DOHH2 (cell line): Measurements from ENCODE around the gene FSCN2.

ENCODE experiments used
- EZH2phosphoT487 ChIP-seq: fragments of 200-600 bp; sonication (generic); IDR thresholded peaks from 2 replicates; pipeline ENCODE4 v1.6.1; 2017; ENCODE audit warnings: borderline replicate concordance, mild to moderate bottlenecking, antibody characterized with exemption, low read length, moderate library complexity, mixed read lengths
- TF ChIP-seq, protein P1 (sequence below): fragments of 200-600 bp; sonication (generic); IDR thresholded peaks from one replicate; pipeline ENCODE4 v1.5.1; 2014; ENCODE audit warnings: antibody characterized with exemption, mild to moderate bottlenecking, low read depth, low read length; ENCODE audit not compliant: poor library complexity, severe bottlenecking

DNA sequence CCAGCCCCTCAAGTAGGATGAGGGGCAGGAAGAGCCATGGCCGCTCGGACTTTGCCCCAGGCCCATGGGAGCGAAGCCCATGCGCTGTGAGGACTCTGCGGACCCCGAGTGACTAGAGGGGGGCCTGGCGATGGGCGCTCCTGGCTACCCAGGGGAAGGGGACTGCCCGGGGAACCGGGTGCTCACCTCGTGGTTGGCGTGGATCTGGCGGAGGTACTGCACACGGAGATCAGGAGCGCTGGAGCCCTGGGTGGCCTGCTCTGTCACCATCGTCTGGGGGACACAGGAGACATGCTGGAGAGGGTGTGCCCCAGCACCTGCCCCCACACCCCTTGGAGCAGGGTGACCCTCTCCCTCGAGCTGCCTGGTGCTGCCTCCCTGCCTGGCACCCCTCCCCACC is 12.9 kb downstream of the FSCN2 start:
- TF ChIP-seq, protein P1, sequence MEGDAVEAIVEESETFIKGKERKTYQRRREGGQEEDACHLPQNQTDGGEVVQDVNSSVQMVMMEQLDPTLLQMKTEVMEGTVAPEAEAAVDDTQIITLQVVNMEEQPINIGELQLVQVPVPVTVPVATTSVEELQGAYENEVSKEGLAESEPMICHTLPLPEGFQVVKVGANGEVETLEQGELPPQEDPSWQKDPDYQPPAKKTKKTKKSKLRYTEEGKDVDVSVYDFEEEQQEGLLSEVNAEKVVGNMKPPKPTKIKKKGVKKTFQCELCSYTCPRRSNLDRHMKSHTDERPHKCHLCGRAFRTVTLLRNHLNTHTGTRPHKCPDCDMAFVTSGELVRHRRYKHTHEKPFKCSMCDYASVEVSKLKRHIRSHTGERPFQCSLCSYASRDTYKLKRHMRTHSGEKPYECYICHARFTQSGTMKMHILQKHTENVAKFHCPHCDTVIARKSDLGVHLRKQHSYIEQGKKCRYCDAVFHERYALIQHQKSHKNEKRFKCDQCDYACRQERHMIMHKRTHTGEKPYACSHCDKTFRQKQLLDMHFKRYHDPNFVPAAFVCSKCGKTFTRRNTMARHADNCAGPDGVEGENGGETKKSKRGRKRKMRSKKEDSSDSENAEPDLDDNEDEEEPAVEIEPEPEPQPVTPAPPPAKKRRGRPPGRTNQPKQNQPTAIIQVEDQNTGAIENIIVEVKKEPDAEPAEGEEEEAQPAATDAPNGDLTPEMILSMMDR = no peak
- no peak for TF ChIP-seq EZH2phosphoT487
